WERI-Rb-1 (cell line): Measurements from ENCODE around the gene SHANK1.
A peak's percentile ranks its signal among the peaks of the same experiment; 100 is the strongest.

Source experiments
- DNase-seq: peaks from one replicate; pipeline ENCODE4 v3.0.0-alpha.2; 2020
- H3K27ac ChIP-seq: fragments of 250-450 bp; sonication (Bioruptor Pico); 2 replicates; pipeline ENCODE4 v1.5.1; 2020; ENCODE audit warnings: mild to moderate bottlenecking, moderate library complexity
- H3K27me3 ChIP-seq: fragments of 250-450 bp; sonication (Bioruptor Pico); 2 replicates; pipeline ENCODE4 v1.5.1; 2021; ENCODE audit warnings: mild to moderate bottlenecking, low read depth, moderate library complexity; ENCODE audit not compliant: insufficient read depth, severe bottlenecking
- H3K36me3 ChIP-seq: fragments of 250-450 bp; sonication (Bioruptor Pico); 2 replicates; pipeline ENCODE4 v1.5.1; 2020; ENCODE audit warnings: mild to moderate bottlenecking, moderate library complexity
- H3K4me3 ChIP-seq: 2 replicates; pipeline ENCODE4 v1.5.1; 2011; ENCODE audit warnings: low read depth, mild to moderate bottlenecking, control low read depth, low read length
- H3K9me3 ChIP-seq: fragments of 250-450 bp; sonication (Bioruptor Pico); 2 replicates; pipeline ENCODE4 v1.5.1; 2021; ENCODE audit warnings: mild to moderate bottlenecking, moderate library complexity; ENCODE audit not compliant: severe bottlenecking
- TF ChIP-seq, protein P1 (sequence below): IDR thresholded peaks from 2 replicates; pipeline ENCODE4 v1.5.1; 2011; ENCODE audit warnings: low read depth, mild to moderate bottlenecking, control low read depth, inconsistent platforms, low read length

SHANK1 gene

DNA sequence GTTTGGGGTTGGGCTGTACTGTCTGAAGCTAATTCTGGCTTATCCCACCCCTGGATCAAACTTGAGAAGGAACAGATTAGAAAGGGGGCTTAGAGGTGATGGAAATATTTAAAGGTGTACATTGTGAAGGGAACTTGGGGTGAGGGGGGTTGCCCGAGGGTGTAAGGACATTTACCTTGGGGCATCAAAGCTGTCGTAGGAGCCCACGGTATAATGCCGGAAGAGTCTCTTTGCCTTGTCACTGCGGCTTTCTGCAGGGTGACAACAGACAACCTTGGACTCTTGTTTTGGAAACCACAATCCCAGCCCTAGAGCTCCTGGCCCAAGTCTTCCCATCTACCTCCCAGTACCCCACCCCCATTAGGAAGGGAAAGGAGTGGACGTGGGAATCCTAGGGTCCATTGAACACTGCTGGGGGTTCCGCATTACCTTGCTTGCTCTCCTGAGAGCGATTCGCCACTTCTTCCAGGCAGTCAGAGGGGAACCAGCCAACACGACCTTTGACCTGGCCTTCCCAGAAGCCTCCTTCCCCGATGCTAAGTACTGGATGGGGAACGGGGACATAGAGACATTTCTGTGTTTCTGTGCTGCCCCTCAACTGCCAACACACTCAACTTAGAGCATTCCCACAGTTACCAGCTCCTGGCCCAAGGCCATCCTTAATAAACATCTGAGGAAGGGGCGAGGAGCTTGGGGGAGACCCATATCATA is 22.0 kb downstream of the SHANK1 start:
- Histone ChIP-seq H3K36me3 (no peaks in the 10 kb centered on the region), H3K27ac (no peak overlapping the region), H3K4me3 (no peak overlapping the region), H3K27me3 (no peaks in the 10 kb centered on the region), H3K9me3 (no peaks in the 10 kb centered on the region)
- DNase-seq, result no peak
- TF ChIP-seq, protein P1, sequence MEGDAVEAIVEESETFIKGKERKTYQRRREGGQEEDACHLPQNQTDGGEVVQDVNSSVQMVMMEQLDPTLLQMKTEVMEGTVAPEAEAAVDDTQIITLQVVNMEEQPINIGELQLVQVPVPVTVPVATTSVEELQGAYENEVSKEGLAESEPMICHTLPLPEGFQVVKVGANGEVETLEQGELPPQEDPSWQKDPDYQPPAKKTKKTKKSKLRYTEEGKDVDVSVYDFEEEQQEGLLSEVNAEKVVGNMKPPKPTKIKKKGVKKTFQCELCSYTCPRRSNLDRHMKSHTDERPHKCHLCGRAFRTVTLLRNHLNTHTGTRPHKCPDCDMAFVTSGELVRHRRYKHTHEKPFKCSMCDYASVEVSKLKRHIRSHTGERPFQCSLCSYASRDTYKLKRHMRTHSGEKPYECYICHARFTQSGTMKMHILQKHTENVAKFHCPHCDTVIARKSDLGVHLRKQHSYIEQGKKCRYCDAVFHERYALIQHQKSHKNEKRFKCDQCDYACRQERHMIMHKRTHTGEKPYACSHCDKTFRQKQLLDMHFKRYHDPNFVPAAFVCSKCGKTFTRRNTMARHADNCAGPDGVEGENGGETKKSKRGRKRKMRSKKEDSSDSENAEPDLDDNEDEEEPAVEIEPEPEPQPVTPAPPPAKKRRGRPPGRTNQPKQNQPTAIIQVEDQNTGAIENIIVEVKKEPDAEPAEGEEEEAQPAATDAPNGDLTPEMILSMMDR, result no peak

DNA sequence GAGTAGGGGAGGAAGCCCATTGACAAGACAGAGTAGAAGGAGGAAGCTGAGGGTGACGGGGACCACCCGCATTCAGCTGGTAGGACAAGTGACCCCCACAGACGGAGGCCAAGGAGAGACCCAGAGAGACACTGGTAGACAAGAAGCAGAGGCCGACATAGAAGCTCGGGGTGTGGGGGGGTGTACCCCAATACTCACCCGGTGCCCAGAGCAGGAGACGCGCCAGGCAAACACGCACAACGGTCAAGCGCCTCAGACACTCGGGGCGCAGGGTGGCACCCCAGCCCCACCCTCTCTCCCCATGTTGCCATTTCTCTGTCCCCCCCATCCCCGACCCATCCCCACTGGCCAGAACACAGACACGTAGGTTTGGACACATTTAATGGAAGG is 23.5 kb downstream of the SHANK1 start:
- Histone ChIP-seq H3K36me3 (no peaks in the 10 kb centered on the region; the same call in 1 of the 2 replicates), H3K4me3 (peak overlapping the region; percentile 79), H3K27me3 (no peaks in the 10 kb centered on the region), H3K9me3 (no peaks in the 10 kb centered on the region), H3K27ac (peak overlapping the region; percentile 84)
- DNase-seq, result no peak
- TF ChIP-seq, protein P1, result no peak

DNA sequence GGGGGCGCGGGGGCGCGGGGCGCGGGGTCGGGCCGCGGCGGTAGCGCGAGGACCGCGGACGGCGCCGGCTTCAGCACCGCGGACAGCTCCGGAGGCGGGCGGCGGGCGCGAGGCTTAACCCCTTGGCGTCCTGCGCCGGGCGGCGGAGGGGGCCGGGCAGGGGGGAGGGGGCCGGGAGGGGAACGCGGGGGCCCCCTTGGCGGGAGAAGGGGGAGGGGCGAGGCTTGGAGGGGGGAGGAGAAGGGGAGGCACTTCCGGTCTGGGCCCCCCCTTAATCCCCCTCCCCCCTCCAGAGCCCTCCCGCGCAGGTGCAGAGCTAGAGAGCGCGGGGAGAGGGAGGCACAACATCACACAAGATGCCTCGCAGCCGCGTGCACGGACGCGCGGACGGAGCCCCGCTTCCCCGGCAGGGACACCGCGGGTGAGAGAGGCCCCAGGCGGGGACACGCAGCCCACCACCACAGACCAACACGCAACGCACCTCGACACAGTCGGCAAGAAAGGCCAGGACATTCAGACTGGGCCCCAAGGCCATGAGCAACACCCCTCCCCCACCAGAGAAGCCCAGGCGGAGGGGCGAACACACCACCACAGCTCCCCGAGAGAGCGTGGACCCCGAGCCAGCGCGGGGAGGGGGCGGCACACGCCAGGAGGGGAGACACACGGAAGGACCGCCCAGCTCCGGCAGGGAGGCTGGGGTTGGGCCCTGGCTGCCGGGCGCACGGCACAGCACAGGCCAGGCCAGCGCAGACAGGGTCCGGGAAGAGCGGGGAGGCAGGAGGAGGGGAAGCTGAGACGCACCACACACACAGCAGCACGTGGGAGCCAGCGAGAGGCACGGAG is 24.1 kb downstream of the SHANK1 start:
- Histone ChIP-seq H3K36me3 (no peaks in the 10 kb centered on the region; the same call in 1 of the 2 replicates), H3K27me3 (no peaks in the 10 kb centered on the region), H3K9me3 (no peaks in the 10 kb centered on the region), H3K4me3 (peak overlapping the region; percentile 79), H3K27ac (peak overlapping the region; percentile 84)
- TF ChIP-seq, protein P1, result no peak
- peak; percentile 84 for DNase-seq

DNA sequence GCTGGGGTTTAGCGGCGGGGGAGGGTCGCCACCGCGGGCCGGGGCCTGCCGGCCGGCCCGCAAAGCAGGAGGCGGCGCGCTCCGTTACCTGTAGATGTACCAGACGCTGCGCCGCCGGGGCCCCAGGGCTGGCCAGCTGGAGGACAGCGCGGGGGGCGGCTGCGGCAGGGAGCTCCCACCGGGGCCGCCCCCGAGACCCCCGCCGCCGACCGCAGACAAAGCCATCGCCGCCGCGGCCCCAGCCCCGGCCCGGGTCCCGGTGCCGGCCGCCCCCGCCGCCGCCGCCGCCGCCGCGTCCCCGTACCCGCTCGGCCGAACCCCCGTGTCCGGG is 24.8 kb downstream of the SHANK1 start:
- DNase-seq, result no peak
- peak overlapping the region; percentile 71 for H3K4me3 ChIP-seq
- no peaks in the 10 kb centered on the region for H3K27me3 ChIP-seq
- TF ChIP-seq, protein P1, result no peak
- no peaks in the 10 kb centered on the region for H3K9me3 ChIP-seq
- H3K36me3 ChIP-seq, result no peaks in the 10 kb centered on the region; the same call in 1 of the 2 replicates
- peak overlapping the region; percentile 51; the same call in 1 of the 2 replicates for H3K27ac ChIP-seq

DNA sequence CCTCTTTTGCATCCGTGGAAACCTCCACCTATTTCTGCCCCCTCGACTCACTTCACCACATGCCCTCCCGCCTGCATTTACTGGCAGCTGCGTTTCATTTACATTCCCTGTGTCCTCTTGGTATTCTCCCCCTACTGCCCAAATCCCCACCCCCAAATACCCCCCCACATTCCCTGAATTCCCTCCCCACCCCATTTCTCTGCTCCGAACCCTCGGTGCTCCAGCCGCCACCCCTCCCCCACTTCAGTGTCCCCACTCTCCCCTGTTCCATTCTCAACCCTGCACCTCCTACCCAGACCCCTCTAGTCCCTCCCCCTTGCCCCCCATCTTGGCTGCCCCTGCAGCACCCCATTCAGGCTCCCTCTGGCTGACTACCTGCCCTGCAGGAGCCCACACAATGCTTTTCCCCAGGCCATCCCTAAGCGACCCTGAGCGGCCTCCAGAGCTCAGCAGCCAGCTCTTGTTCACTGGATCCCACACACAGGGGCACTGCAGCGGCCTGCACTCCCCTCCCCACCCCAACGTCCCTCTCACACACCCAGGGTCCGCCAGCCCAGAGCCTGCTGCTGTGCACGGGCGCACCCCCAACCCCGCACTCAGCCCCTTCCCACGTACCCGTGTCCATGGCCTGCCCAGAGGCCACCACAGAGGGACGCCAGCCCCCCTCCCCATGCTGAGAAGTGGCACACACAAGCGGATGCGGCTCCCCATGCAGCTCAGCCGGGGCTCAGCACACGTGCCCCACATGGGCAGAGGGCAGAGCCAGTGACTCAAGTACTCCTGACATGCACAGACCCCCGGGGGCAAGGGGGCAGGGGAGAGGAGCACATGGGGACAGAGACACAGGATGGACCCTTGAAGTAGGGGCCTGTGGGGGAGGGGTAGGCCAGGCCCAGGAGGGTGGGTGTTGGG is 26.3 kb downstream of the SHANK1 start:
- no peaks in the 10 kb centered on the region; the same call in 1 of the 2 replicates for H3K36me3 ChIP-seq
- DNase-seq, result no peak
- no peaks in the 10 kb centered on the region for H3K9me3 ChIP-seq
- peak overlapping the region; percentile 14; the same call in 1 of the 2 replicates for H3K27ac ChIP-seq
- H3K4me3 ChIP-seq, result peak overlapping the region; percentile 71
- TF ChIP-seq, protein P1, result no peak
- no peaks in the 10 kb centered on the region for H3K27me3 ChIP-seq
